Epithelial cell of proximal tubule (primary cell): Measurements from ENCODE around the gene DEFB124. TPM values are rescaled to one million over a fixed set of nuclear protein-coding genes. Genes with fewer than 3 reads are reported as not detected.
A peak's percentile ranks its signal among the peaks of the same experiment; 100 is the strongest.
"Not testable (repeated sequence)": the region's sequence is repeated elsewhere in the genome, so short reads cannot be mapped to it uniquely, and the experiment has no call there.

Source experiments
- DNase-seq: peaks from one replicate; pipeline ENCODE4 v3.0.0-alpha.2; 2011; ENCODE audit warnings: low read depth
- H3K4me3 ChIP-seq: 2 replicates; pipeline ENCODE4 v1.5.1; 2011; ENCODE audit warnings: low read depth, mild to moderate bottlenecking, low read length
- CTCF ChIP-seq: conservative IDR thresholded peaks from 2 replicates; pipeline ENCODE4 v1.5.1; 2012; ENCODE audit warnings: low read depth, mild to moderate bottlenecking, low read length
- total RNA-seq: library from RNA; depleted of rRNA; stranded (reverse); fragments of >200 nt; gene quantifications from 2 replicates; pipeline ENCODE4 v1.2.3, GENCODE V29; 2015

Gene DEFB124
- total RNA-seq, 1 donor from 2014 or later, result not detected

GRCh38 chr20:31515775-31516107 is 40.8 kb upstream of the DEFB124 start:
- no peak for DNase-seq
- TF ChIP-seq CTCF, result no peak
- peak overlapping the region; percentile 84 for H3K4me3 ChIP-seq

GRCh38 chr20:31515072-31515774 is 40.3 kb upstream of the DEFB124 start:
- TF ChIP-seq CTCF, result no peak
- peak overlapping the region; percentile 84 for H3K4me3 ChIP-seq
- no peak for DNase-seq

- DNase-seq, result no peak
- H3K4me3 ChIP-seq, result peak within 1 kb of the TSS; percentile 84
- TF ChIP-seq CTCF, result peak; percentile 94
Observed at GRCh38 chr20:31514154-31515071, 39.5 kb upstream of the DEFB124 start, which contains the start of gene HM13. Gene HM13 (plus strand): TSS chr20:31514442. CDS start chr20:31514552, 110 bp downstream.

GRCh38 chr20:31508517-31509244 is 33.8 kb upstream of the DEFB124 start:
- TF ChIP-seq CTCF, result no peak
- DNase-seq, result no peak
- H3K4me3 ChIP-seq, result no peak overlapping the region

GRCh38 chr20:31505903-31506302 is 31.0 kb upstream of the DEFB124 start:
- no peak for DNase-seq
- no peak for TF ChIP-seq CTCF

GRCh38 chr20:31502884-31503673 is 28.2 kb upstream of the DEFB124 start:
- not testable (repeated sequence) for H3K4me3 ChIP-seq, DNase-seq
- peak; percentile 84 for TF ChIP-seq CTCF

More at GRCh38 chr20:31505903-31506302, 31.0 kb upstream of the DEFB124 start:
- H3K4me3 ChIP-seq, result no peak overlapping the region
